CD4-positive, alpha-beta T cell treated with Interleukin-15 for 1 hour (primary cell): ENCODE measurements around the gene RYR1.
"Not testable (repeated sequence)": the region's sequence is repeated elsewhere in the genome, so short reads cannot be mapped to it uniquely, and the experiment has no call there.

Source experiments
- DNase-seq: peaks from one replicate; pipeline ENCODE4 v3.0.0-alpha.2; 2020

Gene RYR1

DNA sequence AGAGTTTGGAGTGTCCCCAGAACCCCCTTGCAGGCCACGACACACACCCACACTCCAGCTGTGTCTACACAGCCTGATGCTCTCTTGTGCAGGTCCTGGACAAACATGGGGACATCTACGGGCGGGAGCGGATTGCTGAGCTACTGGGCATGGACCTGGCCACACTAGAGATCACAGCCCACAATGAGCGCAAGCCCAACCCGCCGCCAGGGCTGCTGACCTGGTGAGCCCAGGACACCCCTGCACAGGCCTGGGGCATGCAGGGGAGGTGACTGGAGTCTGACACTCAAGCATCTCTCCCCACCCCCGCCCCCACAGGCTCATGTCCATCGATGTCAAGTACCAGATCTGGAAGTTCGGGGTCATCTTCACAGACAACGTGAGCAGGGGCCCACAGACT, 144.3 kb downstream of the RYR1 start:
- no peak for DNase-seq

DNA sequence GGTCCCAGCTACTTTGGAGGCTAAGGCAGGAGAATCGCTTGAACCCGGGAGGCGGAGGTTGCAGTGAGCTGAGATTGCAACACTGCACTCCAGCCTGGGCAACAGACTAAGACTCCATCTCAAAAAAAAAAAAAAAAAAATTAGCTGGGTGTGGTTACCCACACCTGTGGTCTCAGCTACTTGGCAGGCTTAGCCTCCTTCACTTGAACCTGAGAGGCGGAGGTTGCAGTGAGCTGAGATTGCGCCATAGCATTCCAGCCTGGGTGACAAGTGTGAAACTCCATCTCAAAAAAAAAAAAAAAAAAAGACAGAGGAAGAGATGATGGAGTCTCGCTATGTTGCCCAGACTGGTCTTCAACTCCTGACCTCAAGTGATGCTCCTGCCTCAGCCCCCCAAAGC, 145.8 kb downstream of the RYR1 start:
- not testable (repeated sequence) for DNase-seq

DNA sequence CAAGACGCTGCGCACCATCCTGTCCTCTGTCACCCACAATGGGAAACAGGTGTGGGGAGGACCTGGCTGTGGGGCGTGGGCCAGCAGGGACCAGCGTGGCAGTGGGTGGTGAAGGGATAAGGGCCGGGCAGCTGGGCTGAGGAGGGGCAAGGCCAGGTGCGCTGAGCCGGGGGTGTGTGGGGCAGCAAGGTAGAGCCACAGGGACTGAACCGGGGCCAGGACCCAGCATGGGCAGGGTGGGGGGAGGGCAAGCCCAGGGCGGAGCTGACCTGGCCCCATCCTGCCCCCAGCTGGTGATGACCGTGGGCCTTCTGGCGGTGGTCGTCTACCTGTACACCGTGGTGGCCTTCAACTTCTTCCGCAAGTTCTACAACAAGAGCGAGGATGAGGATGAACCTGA, 146.6 kb downstream of the RYR1 start:
- no peak for DNase-seq

DNA sequence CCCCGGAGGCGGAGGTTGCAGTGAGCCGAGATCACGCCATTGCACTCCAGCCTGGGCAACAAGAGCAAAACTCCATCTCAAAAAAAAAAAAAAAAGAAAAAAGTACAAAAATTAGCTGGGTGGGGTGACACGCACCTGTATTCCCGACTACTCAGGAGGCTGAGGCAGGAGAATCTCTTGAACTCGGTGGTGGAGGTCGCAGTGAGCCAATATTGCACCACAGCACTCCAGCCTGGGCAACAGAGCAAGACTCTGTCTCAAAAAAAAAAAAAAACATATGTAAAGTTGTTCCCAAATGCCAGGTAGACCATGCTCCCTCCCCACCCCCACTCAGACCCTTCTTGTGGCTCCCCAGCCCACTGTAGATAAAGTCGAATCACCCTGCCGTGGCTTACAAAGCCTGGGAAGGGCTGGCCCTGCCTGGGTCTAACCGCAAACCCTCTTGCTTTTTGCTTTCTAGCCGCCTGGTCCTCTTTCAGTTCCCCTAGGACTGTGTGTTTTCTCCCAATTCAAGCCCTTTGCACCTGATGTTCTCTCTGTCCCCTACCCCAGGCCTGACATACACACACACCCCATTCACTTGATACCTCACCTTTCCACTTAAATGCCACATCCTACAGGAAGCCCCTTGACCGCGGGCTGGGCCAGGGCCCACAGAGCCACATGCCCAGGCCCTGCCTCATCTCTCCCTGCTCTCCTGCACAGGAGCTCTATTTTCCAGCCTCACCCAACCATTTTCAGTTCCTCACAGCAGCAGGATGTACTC, 149.9 kb downstream of the RYR1 start:
- peak; percentile 29 for DNase-seq

DNA sequence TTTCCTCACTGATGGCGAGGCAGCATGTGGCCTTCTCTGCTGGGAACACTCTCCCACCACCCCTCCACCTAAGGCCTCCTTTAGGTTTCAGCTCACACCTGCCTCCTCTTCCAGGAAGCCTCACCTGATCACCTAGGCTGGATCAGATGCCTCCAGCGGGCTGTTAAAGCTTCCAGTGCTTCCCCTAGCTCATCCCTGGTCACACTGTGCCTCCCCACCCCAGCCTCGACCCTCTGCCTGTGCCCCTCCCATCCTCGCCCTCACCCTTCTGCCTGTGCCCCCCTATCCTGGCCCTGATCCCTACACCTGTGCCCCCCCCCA, 150.5 kb downstream of the RYR1 start:
- DNase-seq = no peak

DNA sequence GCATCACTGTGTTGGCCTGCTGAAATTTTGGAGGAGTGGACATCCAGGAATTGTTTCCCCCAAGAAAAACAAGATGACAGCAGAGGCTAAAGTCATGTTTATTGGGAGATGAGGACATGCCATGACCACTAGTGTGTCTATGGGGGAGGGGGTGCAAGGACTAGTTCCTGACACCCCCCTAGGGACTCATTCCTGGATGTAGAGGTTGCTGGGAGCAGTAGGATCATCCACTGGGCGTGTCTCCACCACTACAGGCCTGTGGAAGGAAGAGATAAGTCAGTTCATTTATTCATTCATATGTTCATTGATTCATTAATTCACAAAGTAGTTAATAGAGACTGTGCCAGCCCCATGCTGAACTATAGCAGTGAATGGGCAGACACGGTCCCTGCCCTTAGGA, 154.1 kb downstream of the RYR1 start:
- DNase-seq = no peak

DNA sequence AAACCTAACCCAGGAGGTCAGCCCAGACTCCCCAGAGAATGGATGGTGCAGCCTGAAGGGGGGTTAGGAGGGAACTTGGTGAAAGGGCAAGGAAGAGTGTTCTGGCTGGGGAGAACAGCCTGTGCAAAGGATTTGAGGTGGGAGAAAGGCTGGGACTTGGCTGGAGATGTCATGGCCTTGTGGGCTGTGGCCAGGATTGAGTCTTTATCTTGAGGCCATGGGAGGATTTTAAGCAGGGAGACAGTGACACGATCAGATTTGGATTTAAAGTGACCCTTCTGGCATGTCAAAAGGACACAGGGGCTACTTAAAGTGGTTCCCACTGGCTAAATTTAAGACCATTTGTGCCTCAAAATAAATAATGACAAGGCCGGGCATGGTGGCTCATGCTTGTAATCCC, 154.6 kb downstream of the RYR1 start:
- no peak for DNase-seq

DNA sequence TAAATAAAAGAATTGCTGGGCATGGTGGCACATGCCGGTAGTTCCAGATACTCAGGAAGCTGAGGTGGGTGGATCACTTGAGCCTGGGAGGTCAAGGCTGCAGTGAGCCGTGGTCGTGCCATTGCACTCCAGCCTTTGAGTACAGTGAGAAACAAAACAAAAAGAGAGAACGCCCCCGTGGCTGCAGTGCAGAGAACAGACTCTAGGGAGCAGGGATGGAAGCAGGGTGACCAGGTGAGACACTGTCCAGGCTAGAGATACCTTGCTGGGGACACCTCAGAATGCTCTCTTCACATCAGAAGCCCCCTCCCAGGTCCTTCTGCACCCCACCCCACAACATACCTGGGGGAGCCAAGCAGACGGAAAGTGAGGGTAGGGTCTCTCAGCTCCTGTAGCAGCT, 159.4 kb downstream of the RYR1 start:
- no peak for DNase-seq

DNA sequence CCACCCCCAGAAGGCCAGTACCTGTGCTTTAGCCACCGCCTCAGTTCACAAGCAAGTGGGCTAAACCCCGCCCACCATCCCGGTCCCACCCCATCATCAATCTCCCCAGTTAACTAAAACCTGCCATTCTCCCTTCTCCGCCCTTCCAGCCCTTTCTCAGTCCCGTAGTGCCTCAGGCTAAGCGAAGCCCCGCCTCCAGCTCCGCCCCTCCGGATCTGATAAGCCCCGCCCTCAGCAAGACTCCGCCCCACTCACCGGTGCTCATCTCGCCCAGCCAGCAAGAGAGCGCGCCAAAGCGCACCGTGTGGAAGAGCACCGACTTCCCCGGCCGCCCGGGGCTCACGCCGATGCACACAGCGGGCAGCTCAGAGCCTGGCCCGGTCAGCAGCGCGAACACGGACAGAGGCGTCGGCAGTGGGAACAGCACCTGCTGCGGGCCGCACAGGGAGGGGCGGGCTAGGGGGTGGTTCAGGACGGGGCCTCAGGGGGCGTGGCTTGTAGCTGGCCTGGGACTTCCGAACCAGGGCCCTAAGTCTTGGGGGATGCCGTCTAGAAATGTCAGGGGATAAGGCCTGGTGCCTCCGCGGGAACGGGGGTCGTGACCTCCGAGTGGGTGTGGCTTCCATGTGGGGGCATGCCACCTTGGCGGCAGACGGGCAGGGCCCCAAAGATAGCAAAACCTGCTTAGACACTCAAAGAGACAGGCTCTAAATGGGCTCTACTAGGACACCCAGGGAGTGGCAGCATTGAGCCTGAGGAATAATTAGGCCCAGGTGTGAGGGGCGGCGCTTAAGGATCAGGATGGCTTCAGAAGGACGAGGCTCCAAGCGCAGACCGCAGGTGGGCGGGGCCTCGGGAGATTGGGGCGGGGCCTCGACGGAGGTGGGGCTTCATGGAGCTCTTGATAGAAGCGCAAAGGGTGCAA, 162.8 kb downstream of the RYR1 start:
- DNase-seq = no peak

DNA sequence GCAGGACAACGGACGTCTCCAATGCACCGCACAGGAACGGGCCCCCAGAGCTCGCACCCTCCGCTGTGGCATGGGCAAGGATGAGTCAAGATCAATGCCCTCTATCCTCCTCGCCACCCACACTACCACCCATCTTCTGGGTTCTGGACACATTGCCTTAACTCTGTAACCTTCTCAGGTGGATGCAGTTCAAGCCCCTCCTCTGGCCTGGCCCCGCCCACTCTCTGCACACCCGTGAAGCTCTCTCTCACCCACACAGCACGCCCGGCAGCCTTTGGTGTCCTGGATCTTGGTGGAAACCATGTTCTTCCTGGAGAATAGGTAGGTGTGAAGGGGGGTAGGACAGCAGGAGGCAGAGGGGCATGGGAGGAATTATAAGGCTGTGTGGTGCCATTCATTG, 163.6 kb downstream of the RYR1 start:
- no peak for DNase-seq

DNA sequence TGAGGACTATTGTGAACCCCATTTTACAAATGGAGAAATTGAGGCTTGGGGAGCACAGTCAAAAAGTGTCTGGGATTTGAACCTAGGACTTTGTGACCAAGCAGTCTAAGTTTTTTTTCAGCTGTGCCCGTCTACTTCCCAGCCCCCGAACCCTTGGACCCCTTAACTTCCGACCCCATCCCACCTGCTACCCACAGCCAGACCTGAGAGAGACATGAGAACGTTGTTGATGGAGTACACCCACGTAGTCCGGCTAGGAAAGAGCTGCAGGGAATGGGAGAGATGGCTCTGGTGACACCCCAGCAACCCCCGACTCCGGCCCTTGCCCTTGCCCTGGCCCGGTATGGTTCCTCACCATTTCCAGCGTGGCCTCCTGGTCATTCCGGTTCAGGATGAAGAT, 166.2 kb downstream of the RYR1 start:
- DNase-seq = no peak

DNA sequence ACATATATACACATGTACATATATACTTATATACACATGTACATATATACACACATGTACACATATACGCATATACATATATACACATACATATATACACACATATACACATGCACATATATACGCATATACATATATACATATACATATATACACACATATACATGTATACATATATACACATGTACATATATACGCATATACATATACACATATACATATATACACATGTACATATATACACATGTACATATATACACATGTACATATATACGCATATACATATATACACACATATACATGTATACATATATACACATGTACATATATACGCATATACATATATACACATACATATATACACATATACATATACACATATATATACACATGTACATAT, 169.4 kb downstream of the RYR1 start:
- not testable (repeated sequence) for DNase-seq

DNA sequence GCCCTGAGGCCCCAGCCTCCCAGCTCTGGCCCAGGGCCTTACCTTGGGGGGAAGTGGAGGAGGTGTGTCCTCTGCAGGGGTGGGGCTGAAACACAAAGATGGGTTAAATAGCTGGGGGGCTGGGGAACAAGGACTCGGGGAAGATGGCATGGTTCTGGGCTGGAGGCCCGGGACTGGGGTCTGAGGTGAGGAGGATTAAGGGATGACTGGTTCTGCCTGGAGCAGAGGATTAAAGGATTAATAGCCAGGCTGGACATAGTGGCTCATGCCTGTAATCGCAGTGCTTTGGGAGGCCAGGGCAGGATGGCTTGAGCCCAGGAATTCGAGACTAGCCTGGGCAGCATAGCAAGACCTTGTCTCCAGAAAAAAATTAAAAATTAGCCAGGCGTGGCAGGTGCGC, 172.6 kb downstream of the RYR1 start:
- DNase-seq = no peak

DNA sequence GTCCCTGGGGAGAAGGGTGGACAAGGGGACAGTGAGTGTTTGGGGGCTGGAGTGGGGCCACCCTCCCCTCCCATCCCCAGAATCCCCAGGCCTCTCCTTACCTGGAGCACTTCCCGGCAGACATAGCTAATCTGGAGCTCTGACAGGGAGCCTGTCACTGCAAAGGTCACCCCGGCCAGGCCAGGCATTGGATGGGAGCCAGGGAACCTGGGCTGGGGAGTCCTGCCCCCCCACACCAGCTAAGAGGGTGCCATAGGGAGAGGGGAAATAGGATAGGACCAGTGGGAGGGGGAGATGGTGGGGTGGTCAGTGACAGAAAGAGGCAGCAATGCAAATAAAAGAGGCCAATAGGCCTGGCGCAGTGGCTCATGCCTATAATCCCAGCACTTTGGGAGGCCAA, 180.8 kb downstream of the RYR1 start:
- no peak for DNase-seq

DNA sequence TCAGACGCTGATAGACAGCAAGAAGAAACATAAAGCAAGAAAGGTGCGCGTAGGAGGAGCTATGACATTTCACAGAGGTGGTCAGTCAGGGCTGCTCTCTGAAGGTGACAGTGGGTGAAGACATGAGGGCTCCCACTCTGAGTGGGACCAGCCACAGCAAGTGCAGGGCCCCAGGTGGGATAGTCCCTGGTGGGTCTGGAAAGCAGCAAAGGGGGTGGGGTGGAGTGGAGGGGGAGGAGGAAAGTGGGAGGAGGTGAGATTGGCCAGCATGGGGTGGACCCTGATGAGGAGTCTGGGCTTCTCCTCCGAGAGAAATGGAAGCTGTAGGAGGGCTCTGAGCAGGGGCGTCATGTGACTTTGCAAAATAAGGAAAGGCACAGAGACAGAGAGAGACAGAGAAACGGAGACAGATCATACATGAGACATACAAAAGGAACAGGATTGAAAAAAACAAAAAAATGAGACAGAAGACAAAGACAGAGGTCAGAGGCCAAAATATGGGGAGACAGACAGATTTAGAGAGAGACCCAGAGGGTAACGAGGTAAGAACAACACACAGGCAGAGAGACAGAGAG, 181.6 kb downstream of the RYR1 start:
- DNase-seq = no peak

DNA sequence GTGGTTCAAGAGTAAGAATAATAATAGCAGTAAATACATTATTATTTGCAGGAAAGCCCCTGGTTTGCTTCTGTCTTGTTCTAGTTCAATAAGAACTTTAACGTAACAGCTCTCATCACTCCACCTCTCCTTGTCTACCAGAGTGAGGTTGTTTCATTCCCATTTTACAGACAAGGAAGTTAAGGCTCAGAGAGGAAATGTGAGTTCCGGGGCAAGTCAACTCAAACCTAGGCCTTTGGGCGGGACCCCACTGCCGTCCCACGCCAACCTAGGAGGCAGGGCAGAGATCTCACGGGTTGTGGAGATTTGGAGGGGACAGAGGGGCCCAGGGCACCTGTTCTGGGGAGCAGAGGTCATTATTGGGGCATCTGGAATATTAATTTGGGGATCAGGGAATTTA, 182.8 kb downstream of the RYR1 start:
- DNase-seq = no peak

DNA sequence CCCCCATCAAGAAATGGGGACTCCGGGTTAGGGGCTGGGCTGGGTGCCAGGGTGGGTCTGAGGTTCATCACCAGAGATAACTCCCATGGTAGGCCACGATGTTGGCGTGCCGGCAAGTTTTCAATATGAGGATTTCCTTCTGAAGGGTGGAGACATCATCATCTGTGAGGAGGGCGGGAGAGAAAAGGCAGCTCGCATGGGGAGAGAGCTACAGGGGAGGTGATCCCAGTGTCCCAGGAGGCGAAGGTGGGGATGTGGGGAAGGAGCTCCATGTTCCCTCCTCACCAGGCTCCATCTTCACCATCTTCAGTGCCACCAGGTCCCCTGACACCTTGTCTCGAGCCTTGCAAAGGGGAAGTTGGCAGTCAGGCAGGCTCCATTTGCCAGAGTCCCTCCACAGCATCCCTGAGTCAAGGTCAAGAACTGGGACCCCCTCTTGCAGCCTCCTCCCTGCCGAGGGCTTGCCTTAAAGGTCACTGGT, 183.8 kb downstream of the RYR1 start:
- peak; percentile 34 for DNase-seq

DNA sequence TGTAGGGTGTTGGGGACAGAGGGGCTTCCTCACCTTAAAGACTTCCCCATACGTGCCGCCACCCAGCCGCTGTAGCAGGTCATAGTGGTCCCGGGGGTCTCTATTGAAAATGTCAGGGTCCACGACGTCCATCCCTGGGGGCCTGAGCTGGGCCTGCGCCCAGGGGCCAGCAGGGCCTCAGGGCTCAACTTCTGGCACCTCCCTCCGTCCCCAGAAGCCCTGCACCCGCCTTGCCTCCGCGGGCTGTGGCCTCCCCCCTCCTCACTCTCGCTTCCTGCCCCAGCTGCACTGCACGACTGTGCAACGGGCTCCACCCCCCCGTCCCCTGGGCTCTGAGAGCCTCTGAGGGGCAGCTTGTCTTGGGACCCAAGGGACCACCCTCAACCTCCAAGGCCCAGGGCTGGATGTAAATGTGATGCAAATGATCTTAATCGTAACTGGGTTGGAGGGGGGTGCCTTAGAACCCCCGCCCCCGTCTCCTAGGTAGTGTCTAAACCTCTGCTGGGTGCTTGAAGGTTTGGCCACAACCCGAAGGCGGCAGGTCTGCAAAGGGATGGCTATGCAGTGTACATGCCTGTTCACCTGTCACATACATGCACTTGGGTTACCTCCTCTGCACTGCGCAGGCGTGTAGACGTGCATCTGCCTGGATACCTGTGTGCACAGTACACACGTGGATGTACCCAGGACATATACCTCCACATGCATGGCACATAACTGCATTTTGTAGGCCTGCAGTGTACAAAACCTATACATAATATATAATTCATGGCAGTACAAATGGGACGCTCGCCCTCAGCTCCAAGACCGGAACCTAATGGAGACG, 184.5 kb downstream of the RYR1 start, which contains the start of gene MAP4K1:
Gene MAP4K1 (minus strand): TSS at position 190 of the 826 bp plus-strand sequence. CDS start 58 bp downstream, at position 132.
- peak; percentile 85 for DNase-seq

DNA sequence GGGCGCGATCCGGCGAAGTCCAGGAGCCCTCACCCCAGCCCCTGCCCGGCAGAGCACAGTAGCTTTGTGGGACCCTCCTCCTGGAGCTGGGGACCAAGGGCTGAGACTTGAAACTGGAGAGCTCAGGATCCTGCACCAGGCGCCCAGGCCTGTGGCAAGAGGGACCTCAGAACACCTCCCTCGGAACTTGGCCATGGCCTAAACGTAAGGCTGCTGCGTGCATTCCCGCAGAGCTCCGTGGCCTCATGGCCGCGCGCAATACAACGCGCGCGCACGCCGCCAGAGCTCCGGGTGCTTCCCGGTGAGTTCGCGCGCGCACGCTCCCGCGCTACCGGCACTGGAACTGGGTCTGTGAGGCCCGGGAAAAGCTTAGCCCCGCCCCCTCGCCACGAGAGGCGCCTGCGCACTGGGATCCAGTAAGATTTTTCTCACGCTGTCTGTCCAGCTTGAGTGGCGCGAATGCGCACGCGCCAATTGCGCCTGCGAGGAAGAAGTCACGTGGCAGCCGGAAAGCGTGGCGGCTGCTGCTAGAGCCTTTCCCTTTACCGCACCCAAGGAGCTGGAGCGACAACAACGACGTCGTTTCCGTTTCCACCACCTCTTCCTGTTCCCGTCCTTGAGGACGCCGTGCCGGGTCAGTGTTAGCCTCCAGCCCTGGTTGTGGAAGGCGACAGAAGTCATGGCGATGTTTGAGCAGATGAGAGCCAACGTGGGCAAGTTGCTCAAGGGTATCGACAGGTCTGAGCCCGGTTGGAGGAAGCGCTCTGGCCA, 185.3 kb downstream of the RYR1 start, which contains the start of gene EIF3K:
Gene EIF3K (plus strand): TSS at position 599 of the 771 bp plus-strand sequence. CDS start 81 bp downstream, at position 680.
- DNase-seq = peak; percentile 99

DNA sequence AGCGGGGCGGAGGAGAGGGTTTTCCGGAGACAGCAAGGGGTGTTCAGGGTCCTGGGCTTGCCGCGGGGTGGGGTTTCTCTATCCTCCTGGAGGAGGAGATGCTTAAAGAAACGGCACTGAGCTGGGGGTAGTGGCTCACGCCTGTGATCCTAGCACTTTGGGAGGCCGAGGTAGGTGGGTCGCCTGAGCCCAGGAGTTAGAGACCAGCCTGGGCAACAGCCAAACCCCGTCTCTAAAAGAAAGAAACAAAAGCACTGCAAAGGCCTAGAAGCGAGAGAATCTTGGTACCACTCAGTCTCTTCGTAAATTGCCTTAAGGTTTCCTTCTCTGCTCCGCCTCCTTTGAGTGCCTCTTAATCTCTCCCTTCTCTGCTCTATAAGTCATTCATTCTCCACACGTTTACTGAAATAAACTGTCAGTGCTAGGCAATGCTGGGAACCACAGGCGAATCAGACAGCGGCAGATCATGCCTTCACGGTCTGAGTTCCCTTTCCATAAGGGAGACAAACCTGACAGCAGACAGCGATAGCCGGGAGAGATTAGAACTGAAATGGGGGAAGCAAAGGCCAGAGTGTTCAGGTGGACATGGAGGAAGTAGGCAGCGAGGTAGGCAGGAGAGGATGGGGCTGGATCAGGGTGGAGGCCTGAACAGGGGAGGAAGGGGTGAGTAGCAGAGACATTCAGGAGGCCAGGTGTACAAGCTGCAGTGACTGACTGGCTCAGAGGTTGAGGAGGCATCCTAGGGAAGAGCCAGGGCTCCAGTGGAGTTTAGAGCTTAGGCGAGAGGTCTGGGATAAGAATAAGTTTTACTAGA, 186.1 kb downstream of the RYR1 start:
- DNase-seq = no peak

DNA sequence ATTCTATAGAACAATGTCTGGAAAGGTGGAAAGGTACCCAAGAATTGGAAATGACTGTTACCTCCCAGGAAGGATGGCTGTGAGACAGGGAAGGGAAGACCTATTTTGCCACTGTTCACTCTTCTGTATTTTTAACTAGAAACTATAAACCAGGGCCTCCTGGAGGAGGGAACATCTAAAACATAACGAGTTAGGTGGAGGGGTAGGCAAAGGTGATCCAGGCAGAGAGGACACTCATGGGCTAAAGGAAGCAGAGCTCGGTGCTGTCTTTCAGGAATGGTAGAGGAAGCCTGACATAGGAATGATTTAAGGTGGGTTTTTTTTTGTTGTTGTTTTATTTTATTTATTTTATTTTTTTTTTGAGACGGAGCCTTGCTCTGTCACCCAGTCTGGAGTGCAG, 191.3 kb downstream of the RYR1 start:
- DNase-seq = no peak
